22Rv1 (cell line): ENCODE results near the gene STH.
"Not testable (repeated sequence)": the region's sequence is repeated elsewhere in the genome, so short reads cannot be mapped to it uniquely, and the experiment has no call there.

Experiments
- CTCF ChIP-seq: fragments of 450-650 bp; IDR thresholded peaks from 2 replicates; pipeline ENCODE4 v1.5.1; 2017; ENCODE audit warnings: mild to moderate bottlenecking
- ZFX ChIP-seq: fragments of 450-650 bp; IDR thresholded peaks from 2 replicates; pipeline ENCODE4 v1.6.1; 2017; ENCODE audit warnings: antibody characterized with exemption, borderline replicate concordance

GRCh38 chr17:46023366-46023765 is 24.3 kb downstream of the STH start:
- TF ChIP-seq CTCF, ZFX: not testable (repeated sequence)
